ENCODE measurements around the gene LCP2. TPM values are rescaled to one million over a fixed set of nuclear protein-coding genes. Genes with fewer than 3 reads are reported as not detected.

The LCP2 gene
- total RNA-seq, 1 experiment from 2014 or later: not detected

DNA sequence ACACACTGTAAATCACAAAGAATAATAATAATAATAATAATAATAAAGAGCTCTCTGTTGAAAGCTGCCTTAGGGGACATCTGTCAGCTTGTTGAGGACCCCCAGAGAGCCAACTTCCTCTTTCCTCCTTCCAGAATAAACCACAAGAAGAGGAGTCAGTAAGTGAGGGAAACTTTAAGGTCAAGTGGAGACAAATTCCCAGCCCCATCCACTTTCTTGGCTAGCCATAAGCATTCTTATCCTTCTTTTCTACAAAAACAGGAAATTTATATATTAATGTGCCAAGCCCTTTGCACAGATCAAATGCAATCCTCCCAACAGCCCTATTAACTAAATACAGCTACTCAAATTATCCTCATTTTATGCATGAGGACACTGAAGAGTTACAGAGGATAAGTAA, 74.2 kb downstream of the LCP2 start:
- Histone ChIP-seq H3K4me2 (no peak overlapping the region), H3K36me3 (ENCODE audit: low read depth) (no peaks in the 10 kb centered on the region), H2AFZ (no peak overlapping the region), H3K27me3 (ENCODE audit: insufficient read depth, low read depth) (no peaks in the 10 kb centered on the region), H3K9me2 (ENCODE audit: insufficient read depth) (no peaks in the 10 kb centered on the region), H3K27ac (no peak overlapping the region), H3F3A (ENCODE audit: insufficient read depth, low read depth) (peaks cover 23% of the 10 kb centered on the region), H3K79me2 (ENCODE audit: low read depth) (no peaks in the 10 kb centered on the region), H3K9me3 (ENCODE audit: insufficient read depth, low read depth) (peaks cover 4% of the 10 kb centered on the region; the same call in 1 of the 2 replicates), H3K4me1 (replicated peaks; ENCODE audit: insufficient read depth) (peaks cover 23% of the 10 kb centered on the region), H4K20me1 (ENCODE audit: insufficient read depth) (no peaks in the 10 kb centered on the region), H3K4me3 (no peak overlapping the region)
- TF ChIP-seq EZH2 (IDR thresholded peaks at IDR 0.05; ENCODE audit: low read depth): no peak
- TF ChIP-seq, protein P1, sequence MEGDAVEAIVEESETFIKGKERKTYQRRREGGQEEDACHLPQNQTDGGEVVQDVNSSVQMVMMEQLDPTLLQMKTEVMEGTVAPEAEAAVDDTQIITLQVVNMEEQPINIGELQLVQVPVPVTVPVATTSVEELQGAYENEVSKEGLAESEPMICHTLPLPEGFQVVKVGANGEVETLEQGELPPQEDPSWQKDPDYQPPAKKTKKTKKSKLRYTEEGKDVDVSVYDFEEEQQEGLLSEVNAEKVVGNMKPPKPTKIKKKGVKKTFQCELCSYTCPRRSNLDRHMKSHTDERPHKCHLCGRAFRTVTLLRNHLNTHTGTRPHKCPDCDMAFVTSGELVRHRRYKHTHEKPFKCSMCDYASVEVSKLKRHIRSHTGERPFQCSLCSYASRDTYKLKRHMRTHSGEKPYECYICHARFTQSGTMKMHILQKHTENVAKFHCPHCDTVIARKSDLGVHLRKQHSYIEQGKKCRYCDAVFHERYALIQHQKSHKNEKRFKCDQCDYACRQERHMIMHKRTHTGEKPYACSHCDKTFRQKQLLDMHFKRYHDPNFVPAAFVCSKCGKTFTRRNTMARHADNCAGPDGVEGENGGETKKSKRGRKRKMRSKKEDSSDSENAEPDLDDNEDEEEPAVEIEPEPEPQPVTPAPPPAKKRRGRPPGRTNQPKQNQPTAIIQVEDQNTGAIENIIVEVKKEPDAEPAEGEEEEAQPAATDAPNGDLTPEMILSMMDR (conservative IDR thresholded peaks at IDR 0.05): no peak
- intact Hi-C loops (cut with micrococcal nuclease; ENCODE audit: unreplicated experiment): no loop called here
- DNase-seq: no peak
- ChIA-PET POLR2A (ENCODE audit: unreplicated experiment) (no interaction called here), CTCF (no interaction called here)
- no TSS peak for BruUV-seq (replicated peaks)

DNA sequence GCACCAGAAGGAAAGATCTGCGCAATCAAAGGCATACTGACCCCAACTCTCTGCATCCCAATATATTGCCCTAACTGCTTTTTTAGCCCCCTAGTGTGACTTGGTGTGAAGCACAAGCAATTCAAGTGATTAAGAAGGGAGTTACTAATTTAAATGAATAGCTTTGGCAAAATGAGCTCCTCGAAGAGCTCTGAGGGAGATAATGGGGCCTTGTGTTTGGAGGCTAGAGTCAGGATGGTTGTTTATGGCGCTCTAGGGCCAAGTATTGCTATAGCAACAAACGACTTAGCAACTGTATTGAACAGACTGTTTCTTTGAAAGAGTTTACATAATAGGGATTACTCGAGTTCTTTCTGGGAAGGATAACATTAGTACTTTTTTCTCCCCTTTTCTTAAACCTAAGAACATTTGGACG, 76.2 kb downstream of the LCP2 start:
- H3F3A ChIP-seq (ENCODE audit: insufficient read depth, low read depth): peaks cover 30% of the 10 kb centered on the region
- peaks cover 29% of the 10 kb centered on the region for H3K4me1 ChIP-seq (replicated peaks; ENCODE audit: insufficient read depth)
- BruUV-seq (replicated peaks): no TSS peak
- peaks cover 4% of the 10 kb centered on the region; the same call in 1 of the 2 replicates for H3K9me3 ChIP-seq (ENCODE audit: insufficient read depth, low read depth)
- H3K36me3 ChIP-seq (ENCODE audit: low read depth): no peaks in the 10 kb centered on the region
- H2AFZ ChIP-seq: no peak overlapping the region
- DNase-seq: no peak
- no peak overlapping the region for H3K27ac ChIP-seq
- no peaks in the 10 kb centered on the region for H4K20me1 ChIP-seq (ENCODE audit: insufficient read depth)
- TF ChIP-seq, protein P1 (conservative IDR thresholded peaks at IDR 0.05): no peak
- no peak for TF ChIP-seq EZH2 (IDR thresholded peaks at IDR 0.05; ENCODE audit: low read depth)
- H3K9me2 ChIP-seq (ENCODE audit: insufficient read depth): no peaks in the 10 kb centered on the region
- ChIA-PET CTCF (no interaction called here), POLR2A (ENCODE audit: unreplicated experiment) (no interaction called here)
- no peak overlapping the region for H3K4me2 ChIP-seq
- H3K4me3 ChIP-seq: no peak overlapping the region
- H3K79me2 ChIP-seq (ENCODE audit: low read depth): no peaks in the 10 kb centered on the region
- H3K27me3 ChIP-seq (ENCODE audit: insufficient read depth, low read depth): no peaks in the 10 kb centered on the region
- intact Hi-C loops (cut with micrococcal nuclease; ENCODE audit: unreplicated experiment): no loop called here

DNA sequence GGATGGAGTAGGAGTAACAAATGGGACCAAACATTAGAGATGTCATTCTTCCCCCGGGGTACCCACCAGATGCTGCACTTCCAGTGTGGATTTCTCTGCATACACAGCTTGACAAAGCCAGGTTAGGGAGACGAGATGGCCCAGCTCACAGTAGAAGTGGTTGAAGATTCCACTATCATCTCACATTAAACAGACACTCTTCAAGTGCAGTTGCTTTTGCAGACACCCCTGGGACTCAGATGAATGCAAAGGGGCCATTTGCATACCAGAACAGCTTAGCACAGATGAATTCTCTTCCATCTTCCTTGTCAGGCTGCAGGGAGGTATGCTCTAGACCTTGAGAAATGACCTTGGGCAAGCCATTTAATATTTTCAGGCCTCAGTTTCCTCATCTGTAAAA, 77.4 kb downstream of the LCP2 start:
- intact Hi-C loops (cut with micrococcal nuclease; ENCODE audit: unreplicated experiment): no loop called here

More for the DNA sequence above, 77.4 kb downstream of the LCP2 start:
- Histone ChIP-seq H3K4me3 (no peak overlapping the region), H3K36me3 (ENCODE audit: low read depth) (no peaks in the 10 kb centered on the region), H2AFZ (no peak overlapping the region), H3K4me1 (replicated peaks; ENCODE audit: insufficient read depth) (peaks cover 33% of the 10 kb centered on the region), H3K9me2 (ENCODE audit: insufficient read depth) (no peaks in the 10 kb centered on the region), H3K27ac (peak overlapping the region; percentile 86), H3F3A (ENCODE audit: insufficient read depth, low read depth) (peaks cover 30% of the 10 kb centered on the region), H3K9me3 (ENCODE audit: insufficient read depth, low read depth) (peaks cover 4% of the 10 kb centered on the region; the same call in 1 of the 2 replicates), H3K79me2 (ENCODE audit: low read depth) (no peaks in the 10 kb centered on the region), H3K27me3 (ENCODE audit: insufficient read depth, low read depth) (no peaks in the 10 kb centered on the region), H4K20me1 (ENCODE audit: insufficient read depth) (no peaks in the 10 kb centered on the region), H3K4me2 (no peak overlapping the region)
- POLR2A ChIA-PET (ENCODE audit: unreplicated experiment): no interaction called here
- TF ChIP-seq, protein P1 (conservative IDR thresholded peaks at IDR 0.05): no peak
- TF ChIP-seq EZH2 (IDR thresholded peaks at IDR 0.05; ENCODE audit: low read depth): no peak
- no TSS peak for BruUV-seq (replicated peaks)
- CTCF ChIA-PET: no interaction called here
- DNase-seq: no peak
